Muscle layer of duodenum (tissue), 2 donors: ENCODE data around the gene CCDC157.

ENCODE experiments used
- H3K27ac ChIP-seq: one replicate; pipeline ENCODE4 v1.7.0; 2013; ENCODE audit warnings: mild to moderate bottlenecking, low read length
- H3K27me3 ChIP-seq: one replicate; pipeline ENCODE4 v1.7.0; 2013; ENCODE audit warnings: low read depth, mild to moderate bottlenecking, control low read depth, low read length
- H3K36me3 ChIP-seq, 2 donors: one replicate each; pipeline ENCODE4 v1.7.0; 2013; ENCODE audit warnings: low read length in 2 of 2, control low read depth in 1 of 2, mild to moderate bottlenecking in 1 of 2; ENCODE audit not compliant: insufficient read depth in 2 of 2, control insufficient read depth in 1 of 2
- H3K4me1 ChIP-seq, 2 donors: one replicate each; pipeline ENCODE4 v1.7.0; 2013; ENCODE audit warnings: low read length in 2 of 2, mild to moderate bottlenecking in 2 of 2, control low read depth in 1 of 2, moderate library complexity in 1 of 2; ENCODE audit not compliant: insufficient read depth in 2 of 2, control insufficient read depth in 1 of 2
- H3K4me3 ChIP-seq, 2 donors: one replicate each; pipeline ENCODE4 v1.7.0; 2013; ENCODE audit warnings: low read length in 2 of 2, low read depth in 1 of 2, mild to moderate bottlenecking in 1 of 2
- H3K9me3 ChIP-seq, 2 donors: one replicate each; pipeline ENCODE4 v1.7.0; 2013; ENCODE audit warnings: low read length in 2 of 2, control low read depth in 1 of 2, mild to moderate bottlenecking in 1 of 2; ENCODE audit not compliant: control insufficient read depth in 1 of 2
- donor health status: healthy.

CCDC157 gene

DNA sequence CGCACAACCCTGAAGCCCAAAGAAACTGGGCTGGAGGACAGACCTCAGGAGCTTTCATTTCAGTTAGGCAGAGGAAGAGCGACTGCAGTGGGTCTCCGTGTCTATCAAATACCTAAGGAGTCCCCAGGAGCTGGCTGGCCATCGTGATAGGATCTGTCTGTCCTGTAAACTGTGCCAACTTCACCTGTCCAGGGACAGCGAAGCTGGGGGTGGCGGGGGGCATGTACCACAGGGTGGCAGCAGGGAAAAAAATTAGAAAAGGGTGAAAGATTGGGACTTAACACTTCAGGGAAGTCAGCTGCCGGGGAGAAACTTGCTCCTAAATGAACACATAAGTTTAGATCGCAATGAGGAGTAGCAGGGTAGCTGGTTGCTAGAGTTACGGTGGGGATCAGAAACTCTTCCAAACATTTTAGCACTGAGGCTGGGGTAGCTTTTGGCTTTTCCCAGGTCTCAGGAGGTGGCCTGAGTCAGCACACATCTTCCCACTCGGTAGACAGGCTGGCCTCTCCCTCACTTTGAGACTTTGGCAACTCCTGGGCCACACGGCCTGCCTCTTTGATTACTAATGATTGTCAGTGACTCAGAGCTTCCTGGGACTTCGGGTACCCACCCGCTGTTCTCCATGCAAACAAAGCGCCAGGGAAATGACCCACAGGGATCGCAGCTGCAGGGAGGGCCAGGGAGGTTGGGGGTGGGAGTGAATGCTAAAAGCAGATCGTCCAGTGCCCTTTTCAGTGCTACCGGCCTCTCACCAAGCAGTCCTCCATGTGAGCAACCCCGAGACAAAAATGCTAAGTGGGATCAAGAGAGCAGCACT lies 65.9 kb downstream of the CCDC157 start:
- Histone ChIP-seq H3K4me3 (peak overlapping the region; percentile 77 to 78), H3K4me1 (peaks cover 22 to 40% of the 10 kb centered on the region in 2 donors), H3K27me3 (no peaks in the 10 kb centered on the region), H3K36me3 (peaks cover 12 to 33% of the 10 kb centered on the region in 2 donors), H3K27ac (peak overlapping the region; percentile 89), H3K9me3 (no peaks in the 10 kb centered on the region)

DNA sequence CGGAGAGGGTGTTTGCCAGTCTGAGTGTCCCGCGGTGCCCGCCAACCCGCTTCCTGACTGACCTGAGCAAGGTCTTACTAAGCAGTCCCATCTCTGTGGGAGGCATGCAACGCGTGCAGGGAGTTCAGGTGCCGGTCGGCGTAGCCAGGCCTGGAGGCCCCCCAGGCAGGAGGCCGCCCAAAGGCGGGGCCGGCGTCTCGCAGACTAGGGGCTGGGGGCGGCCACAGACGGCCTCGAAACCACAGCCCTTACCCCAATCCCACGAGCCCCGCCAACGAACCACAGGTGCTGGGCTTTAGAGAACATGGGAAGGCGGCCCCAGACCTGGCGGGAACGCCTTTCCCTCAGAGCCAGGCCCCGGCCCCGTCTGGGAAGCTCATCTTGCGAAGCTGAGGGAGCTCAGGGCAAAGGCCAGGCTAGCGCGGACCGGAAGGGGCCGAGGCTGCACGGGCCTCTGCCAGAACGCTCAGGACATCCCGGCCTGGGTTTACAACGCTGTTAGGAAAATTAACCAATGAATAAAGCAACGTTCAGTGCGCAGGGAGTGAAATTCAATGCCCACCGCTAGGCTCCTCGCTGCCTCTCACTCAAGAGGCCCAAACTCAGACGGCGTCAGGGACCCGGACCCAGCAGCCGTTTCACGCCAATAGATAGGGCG lies 66.6 kb downstream of the CCDC157 start:
- peaks cover 22 to 40% of the 10 kb centered on the region in 2 donors for H3K4me1 ChIP-seq
- no peaks in the 10 kb centered on the region for H3K9me3 ChIP-seq
- H3K27me3 ChIP-seq = no peaks in the 10 kb centered on the region
- peak overlapping the region; percentile 89 for H3K27ac ChIP-seq
- H3K4me3 ChIP-seq = peak overlapping the region; percentile 77 to 78
- peaks cover 6 to 27% of the 10 kb centered on the region in 2 donors for H3K36me3 ChIP-seq

DNA sequence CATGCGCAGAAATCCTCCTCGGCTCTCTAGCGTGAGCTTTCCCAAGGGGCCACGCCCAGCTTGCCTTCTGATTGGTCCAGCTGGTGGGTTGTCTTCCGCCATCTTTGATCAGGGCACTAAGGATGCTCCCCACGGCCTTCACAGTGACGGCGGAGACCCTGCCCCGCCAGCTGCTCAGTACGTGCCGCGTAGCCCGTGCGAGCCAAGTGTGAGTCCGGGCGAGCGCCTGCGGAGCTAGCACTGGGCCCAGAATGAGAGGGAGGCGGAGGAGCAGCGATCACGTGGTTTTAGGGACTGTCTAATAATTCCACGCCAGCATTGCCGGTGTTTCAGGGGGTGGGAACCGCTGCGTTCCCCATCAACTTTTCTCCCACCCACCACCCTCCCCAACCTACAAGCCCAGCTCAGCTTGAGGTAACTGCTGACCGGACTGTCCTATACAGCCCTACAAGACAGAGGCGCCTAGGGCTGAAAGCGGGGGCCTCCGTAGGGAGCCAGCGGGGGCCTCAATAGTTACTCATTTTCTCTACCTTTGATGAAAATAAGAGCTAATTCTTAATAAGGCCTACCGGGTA lies 67.2 kb downstream of the CCDC157 start:
- peak overlapping the region; percentile 77 to 78 for H3K4me3 ChIP-seq
- peaks cover 22 to 40% of the 10 kb centered on the region in 2 donors for H3K4me1 ChIP-seq
- no peaks in the 10 kb centered on the region for H3K9me3 ChIP-seq
- peaks cover 0 to 20% of the 10 kb centered on the region in 2 donors for H3K36me3 ChIP-seq
- H3K27me3 ChIP-seq = no peaks in the 10 kb centered on the region
- peak overlapping the region; percentile 89 for H3K27ac ChIP-seq

DNA sequence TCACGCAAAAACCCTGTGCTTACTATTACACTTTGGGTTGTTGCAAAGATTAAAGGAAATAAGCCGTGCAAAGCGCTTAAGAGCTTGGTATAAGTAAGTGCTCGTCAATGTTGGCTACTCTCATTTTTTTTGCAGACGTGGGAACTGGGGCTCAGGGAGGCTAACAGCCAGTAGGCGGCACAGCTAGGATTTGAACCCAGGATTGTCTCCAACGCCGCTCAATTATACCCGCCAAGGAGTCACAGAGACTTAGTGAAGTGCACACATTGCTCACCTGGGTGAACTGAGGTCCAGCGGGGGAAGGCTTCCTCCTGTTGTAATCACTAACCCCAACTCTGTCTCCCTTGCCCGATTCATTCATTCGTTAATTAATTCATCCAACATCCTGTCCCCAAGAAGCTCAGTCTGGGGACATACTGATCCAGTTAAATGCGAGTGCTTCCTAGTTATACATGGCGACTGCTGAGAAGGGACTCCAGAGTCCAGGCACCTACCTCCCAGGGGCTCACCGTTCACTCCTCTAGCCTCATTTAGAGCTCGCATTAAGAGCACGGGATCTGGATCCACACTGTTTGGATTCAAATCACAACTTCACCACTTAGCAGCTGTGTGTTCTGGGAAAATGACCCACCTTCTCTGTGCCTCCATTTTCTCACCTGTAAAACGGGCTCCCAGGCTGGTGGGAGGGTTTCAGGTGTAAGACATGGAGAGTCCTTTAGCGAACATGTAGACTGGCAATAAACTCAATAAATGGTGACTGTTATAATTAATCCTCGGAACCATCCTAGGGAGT lies 67.9 kb downstream of the CCDC157 start:
- H3K36me3 ChIP-seq = peaks cover 0 to 17% of the 10 kb centered on the region in 2 donors
- H3K4me1 ChIP-seq = peaks cover 22 to 40% of the 10 kb centered on the region in 2 donors
- H3K9me3 ChIP-seq = no peaks in the 10 kb centered on the region
- H3K4me3 ChIP-seq = peak overlapping the region; percentile 77 to 78
- H3K27ac ChIP-seq = peak overlapping the region; percentile 89
- no peaks in the 10 kb centered on the region for H3K27me3 ChIP-seq

DNA sequence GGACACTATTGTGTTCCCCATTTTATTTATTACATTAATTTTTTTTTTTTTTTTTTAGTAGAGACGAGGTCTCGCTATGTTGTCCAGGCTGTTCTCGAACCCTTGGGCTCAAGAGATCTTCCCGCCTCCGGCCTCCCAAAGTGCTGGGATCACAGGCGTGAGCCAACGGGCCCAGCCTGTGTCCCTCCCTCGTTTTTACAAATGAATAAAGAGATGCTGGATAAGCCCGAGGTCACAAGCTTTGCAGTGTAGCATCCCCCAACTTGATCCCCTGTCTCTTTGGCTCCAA lies 68.5 kb downstream of the CCDC157 start:
- peak overlapping the region; percentile 62 to 78 for H3K4me3 ChIP-seq
- H3K27me3 ChIP-seq = no peaks in the 10 kb centered on the region
- peak overlapping the region; percentile 63 for H3K27ac ChIP-seq
- peaks cover 22 to 38% of the 10 kb centered on the region in 2 donors for H3K4me1 ChIP-seq
- H3K36me3 ChIP-seq = peaks cover 0 to 14% of the 10 kb centered on the region in 2 donors
- no peaks in the 10 kb centered on the region for H3K9me3 ChIP-seq

DNA sequence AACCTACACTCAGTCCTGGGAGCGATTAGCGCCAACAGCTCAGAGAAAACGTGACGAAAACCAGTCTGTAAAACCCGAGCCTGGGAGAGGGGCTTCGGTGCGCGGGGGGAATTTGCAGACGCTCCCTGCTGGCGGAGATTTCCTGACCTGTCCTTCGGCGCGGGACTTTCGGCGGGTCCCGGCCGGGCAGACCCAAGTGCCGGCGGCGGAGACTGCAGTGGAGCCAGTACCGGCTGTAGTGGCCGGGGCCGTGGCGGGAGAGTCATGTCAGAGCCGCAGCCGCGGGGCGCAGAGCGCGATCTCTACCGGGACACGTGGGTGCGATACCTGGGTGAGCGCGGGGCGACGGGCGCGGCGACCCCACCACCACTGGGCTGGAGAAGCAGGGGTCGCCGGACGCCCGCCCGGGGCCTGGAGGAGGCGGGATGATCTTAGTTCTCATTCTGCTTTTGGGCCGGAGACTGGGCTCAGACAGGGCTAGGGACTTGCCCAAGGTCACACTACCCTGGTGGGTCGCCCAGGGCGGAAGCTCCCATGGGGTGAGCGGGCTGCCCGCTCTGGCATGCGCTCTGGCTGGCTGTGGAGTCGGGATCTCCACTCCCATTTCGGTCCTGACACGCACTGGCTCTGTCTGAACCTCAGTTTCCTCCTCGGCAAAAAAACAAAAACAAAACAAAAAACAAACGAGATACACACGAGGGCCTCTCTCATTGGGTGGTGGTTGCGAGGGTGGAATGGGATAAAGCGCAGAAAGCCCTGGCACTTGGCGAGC lies 69.0 kb downstream of the CCDC157 start, which contains the start of gene MTFP1:
TSS of gene MTFP1 (plus strand) at position 153 of the 772 bp plus-strand sequence. CDS start at position 265, 112 bp downstream.
- Histone ChIP-seq H3K9me3 (no peaks in the 10 kb centered on the region), H3K27ac (peak within 1 kb of the TSS; percentile 89), H3K4me3 (peak within 1 kb of the TSS; percentile 77 to 78), H3K4me1 (peaks cover 22 to 33% of the 10 kb centered on the region in 2 donors), H3K36me3 (peaks cover 0 to 9% of the 10 kb centered on the region in 2 donors), H3K27me3 (no peaks in the 10 kb centered on the region)
